NCI-H69 (cell line): ENCODE data around the gene DDX5.
"Not testable (repeated sequence)": the region's sequence is repeated elsewhere in the genome, so short reads cannot be mapped to it uniquely, and the experiment has no call there.

Source experiments
- DNase-seq: peaks from one replicate; lab custom pipeline; 2025; lab: John Stamatoyannopoulos, UW

The DDX5 gene

GRCh38 chr17:64507413-64507782 is 1.3 kb upstream of the DDX5 start:
- peak; percentile 88 for DNase-seq

DNA sequence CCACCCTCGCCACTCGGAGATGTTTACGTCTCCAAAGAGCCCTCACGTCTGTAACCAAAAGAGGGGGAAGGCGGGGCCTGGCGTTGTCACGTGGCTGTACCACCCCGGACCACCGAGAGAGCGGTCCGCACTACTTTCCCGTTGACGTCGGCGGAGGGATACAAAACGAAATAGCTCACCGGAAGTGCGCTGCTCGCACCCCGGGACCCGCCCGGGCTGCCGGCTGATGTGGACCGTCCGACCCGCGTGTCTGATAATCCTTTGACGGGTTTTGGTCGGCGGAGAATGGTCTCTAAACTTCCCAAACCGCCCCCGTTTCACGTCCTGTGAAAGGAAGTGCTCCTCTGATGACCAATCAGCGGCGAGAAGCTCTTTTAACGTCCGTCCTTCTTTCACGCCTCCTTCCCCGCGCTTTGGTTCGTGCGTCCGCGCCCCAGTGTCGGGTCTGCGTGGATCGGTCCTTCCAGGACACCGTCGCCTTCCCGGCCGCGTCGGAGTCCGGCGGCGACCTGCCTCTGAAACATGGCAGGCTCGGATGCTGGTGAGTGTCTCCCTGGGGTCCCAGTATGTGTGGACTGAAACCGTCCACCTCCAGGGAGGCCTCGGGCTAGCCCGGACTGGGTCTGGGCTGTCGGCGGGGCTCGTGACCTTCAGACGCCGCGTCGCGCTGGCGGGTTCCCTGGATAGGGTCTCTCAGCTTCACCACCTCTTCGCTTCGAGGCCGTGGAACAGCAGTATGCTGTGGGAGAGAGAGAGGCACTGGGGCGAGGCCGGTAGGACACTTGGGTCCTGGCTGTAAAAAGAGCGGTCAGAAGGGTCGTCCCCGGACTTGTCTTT is 705 bp upstream of the DDX5 start, which contains the start of gene CEP95:
CEP95 (plus strand) TSS at position 402 of the 837 bp plus-strand sequence; CDS start at position 523, 121 bp downstream.
- DNase-seq = peak; percentile 99

DNA sequence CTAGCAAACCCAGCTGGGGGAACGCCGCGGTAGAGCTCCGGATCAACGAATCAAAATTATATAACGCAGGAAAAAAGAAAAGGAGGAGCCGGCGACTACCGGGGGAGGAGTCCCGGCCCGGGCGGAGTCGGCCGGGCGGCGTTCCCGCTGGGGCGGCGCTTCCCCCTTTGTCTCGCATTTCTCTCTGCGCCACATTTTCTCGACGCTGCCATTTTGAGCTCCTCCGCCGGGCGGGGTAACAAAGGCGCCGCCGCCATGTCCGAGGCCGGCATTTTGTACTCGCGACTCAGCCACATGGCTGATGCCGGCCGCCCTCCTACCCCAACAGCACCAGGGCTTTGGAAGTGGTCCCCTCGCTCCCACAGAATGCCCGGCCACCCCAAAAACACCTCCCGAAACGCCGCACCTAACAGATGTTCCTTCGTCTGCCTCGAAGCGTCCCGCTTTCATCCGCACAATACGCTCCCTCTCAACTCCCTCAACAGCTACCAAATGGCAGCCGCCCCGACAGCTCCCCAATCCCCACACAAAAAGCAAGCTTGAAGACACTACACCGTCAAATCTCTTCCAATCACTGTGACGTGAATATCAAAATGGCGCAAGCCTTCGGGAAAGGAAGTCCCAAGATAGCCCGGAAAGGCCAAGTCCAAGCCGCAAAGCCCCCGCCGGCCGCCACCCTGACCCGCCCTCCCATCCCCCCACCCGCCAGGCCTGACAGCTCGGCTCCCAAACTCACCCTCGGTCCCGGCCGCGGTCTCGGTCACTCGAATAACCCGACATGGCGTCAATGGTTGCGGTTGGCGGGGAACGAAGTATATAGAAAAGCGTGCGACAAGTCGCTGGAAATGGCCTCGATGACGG is 519 bp downstream of the DDX5 start:
- DNase-seq = peak; percentile 93

- DNase-seq = no peak
These were observed 1.2 kb downstream of the DDX5 start for GRCh38 chr17:64504769-64505339.

DNA sequence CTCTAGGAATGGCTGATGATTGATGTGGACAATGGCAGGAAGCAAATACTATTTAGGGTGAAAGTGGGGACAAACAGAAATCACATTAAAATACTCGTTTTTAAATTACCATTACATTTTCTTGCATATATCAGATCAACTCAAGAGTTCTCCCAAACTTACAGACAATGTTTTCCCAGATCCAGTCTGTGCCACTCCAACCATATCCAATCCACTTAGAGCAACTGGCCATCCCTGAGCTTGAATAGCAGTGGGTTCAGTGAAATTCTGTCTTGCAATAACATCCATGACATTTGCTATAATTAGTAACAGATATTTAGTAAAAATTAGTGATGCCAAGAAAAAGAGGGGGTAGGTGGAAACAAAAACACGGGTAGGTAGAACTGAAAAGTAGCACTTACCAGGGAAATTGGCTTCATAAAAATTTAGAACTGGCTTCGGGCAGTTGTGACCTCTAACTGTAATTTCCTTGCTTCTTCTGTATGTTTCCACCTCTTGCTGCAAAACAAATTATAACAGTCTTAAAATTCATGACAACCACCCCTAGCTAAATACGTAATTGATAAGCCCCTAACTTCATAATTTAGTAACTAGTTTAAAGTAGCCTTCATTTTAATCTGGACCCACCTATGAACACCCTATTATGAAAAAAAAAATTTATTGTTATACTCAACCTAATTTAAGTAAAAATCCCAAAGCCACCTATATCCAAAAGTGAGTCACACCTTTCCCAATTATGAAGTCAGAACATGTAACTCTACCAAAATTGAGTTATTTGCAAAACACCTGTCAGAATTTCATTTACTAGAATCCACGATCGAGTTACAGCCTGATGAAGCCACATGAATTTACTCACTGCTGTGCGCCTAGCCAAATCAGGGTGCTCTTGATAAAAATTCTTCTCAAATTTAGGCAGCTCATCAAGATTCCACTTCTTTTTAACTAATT is 2.0 kb downstream of the DDX5 start:
- DNase-seq = no peak

- no peak for DNase-seq
These were observed 2.7 kb downstream of the DDX5 start for GRCh38 chr17:64503341-64503740.

GRCh38 chr17:64502809-64503208 is 3.3 kb downstream of the DDX5 start:
- DNase-seq = no peak

- DNase-seq = no peak
These were observed 4.1 kb downstream of the DDX5 start for GRCh38 chr17:64502021-64502420.

DNA sequence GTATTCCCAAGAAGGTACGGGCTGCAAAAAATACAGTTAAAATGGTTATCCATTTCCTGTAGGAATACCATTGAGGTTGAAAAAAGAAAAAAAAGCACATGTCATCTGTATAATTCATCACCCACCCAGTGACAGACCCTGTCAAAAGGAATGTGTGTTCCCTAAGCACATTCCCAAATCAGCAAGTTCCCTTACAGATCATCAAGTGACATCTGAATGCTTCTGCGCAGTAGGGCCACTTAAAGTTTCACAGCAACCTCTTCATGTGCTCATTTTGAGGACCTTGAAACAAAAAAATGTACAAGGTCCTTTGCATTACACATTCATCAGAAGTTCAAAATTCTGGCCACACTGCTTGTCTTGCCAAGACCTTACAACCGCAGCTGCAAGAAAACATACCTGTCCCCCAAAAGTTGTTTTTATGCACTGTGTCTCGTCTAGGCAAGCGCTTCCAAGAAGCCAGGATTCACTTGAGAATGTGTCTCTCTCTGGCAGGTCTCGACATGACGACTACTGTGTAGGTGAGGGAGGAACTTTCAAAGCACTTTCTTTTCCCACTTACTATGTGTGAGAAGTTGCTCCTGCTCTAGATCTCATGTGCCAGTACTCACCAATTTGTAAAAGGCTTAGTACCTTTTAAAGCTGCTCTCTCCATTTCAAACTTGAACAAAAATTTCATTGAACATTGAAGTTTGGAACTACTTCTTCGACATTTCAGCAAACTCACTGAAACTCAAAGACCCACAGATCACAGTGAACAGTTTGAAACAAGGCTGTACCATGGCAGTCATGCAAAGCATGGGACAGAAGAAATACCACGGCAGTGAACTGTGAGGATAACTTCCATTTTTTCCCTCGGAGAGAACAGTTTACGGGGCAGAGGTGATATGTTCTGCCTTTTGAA is 5.0 kb downstream of the DDX5 start:
- DNase-seq = no peak

DNA sequence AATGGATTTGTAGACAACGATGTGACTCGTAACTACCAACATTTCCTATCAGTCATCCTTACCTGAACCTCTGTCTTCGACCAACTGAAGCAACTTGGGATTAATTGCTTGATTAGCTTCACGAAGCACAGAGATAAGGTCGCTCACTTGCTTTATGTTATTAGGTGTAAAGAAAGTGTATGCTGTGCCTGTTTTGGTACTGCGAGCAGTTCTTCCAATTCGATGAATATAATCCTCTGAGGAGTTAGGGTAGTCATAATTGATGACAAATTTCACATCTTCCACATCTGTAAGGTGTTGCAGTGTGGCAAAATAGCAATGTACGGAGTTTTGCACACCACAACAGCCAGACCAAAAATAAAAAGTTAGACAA is 5.6 kb downstream of the DDX5 start:
- DNase-seq = no peak

DNA sequence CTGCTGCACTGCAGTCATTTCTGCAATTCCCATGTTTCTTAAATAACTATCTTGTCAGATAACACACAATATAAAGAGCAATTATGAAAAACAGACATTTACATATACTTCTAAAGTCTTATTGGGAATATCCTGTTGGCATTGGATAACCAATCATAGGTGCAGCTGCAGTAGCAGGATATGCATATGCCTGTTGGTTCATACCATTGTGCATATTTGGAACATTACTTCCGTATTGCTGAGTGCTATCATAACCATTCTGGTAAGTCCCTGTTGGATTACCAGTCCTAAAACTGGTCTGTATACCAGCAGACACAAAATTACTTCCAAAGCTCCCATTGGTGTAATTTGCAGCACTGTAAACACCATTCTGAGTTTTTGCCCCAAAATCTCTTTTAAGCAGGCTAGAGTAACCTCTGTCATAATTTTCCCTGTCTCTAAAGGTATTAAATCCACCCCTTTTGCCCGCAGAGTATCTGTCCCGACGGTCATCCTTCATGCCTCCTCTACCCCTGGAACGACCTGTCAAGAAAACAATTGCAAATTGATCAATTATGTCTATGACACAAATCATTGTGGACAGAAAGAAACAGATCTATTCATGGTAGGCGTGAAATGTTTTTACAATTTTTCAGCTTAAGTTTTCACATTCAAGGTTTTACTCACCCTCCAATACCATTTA is 6.1 kb downstream of the DDX5 start:
- DNase-seq = no peak

- DNase-seq = peak; percentile 14
These were observed 7.5 kb downstream of the DDX5 start for GRCh38 chr17:64498308-64499203.

GRCh38 chr17:64497565-64498035 is 8.5 kb downstream of the DDX5 start:
- peak; percentile 47 for DNase-seq

DNA sequence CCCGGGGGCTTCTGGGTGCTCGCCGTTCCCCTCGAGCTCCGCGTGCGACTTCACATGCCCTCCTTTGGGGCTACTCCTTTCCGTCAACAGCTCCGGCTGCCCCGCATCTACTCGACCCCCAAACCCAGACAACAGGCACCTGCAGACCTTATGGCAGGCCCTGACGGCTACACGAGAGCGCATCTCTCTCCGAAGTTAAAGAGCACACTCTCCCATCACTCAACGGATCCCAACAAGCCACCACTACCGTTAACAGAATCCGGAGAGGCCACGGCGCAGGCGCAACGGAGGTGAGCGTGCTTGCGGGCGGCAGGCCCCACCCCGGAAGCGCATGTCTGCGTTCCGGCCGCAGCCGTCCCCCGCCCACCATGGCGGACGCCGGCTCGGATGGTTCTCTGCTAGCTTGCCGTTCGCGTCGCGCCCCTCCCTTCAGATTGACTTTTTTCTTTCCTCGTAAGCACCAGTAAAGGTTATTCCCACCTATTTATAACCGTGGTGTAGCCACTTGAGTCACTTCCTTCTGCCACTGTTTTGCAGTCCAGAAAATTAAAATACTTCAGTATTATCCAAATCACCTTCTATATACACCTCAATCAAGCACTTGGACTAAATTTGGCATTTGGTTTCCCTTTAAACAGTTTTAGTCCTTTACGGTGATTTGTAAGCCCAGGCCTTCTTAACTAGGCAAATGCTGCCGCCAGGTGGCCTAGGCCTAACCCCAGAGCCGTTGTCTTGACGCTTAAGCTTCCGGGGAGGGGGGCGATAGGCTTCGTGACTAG is 9.1 kb downstream of the DDX5 start, which contains the start of gene POLG2:
POLG2 (minus strand) TSS at position 269 of the 779 bp plus-strand sequence; CDS start at position 183, 86 bp downstream.
- peak; percentile 97 for DNase-seq

DNA sequence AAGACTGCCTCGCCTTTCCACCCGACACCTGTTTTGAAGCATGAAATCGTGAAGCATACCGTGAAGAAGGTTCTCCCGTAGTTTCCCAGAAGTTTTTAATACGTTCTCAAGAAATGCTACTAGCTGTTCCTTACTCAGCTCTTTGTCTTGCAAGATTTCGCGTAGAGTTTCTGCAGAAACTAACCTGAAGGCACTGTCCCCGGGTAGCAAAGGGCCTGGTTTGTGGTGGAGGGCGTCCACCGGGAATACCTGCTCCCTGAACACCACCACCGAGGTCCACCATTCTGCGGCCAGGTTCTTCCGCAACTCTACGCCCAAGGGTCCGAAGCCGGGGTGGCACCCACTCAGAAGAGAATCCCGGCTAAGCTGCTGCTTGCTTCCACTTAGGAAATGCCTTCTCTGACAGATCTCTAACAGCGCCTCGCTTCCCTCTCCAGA is 9.7 kb downstream of the DDX5 start:
- peak; percentile 29 for DNase-seq

GRCh38 chr17:64495300-64495699 is 10.8 kb downstream of the DDX5 start:
- not testable (repeated sequence) for DNase-seq

DNA sequence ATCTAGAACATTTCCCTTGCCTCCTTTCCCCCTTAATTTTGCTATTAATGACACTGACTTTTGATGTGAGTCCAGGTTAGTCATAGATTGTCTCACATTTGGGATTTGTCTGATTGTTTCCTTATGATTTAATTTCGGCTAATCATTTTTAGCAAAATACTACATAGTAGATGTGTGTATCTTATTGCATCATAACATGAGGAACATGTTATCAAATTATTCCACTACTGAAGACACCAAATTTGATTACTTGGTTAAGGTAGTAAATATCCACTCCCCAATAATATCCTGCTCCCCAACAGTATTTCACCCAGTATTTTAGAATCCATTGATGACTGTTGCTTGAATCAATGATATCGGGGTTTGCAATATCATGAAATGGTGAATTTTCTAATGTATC is 12.0 kb downstream of the DDX5 start:
- DNase-seq = no peak
